Ascending aorta (tissue), 2 donors: ENCODE results near the gene PER1. TPM values are rescaled to one million over a fixed set of nuclear protein-coding genes. Genes with fewer than 3 reads are reported as not detected.

ENCODE experiments used
- DNase-seq, 2 donors: peaks; one replicate each; pipeline ENCODE4 v3.0.0-alpha.2; 2019; ENCODE audit warnings: low spot score in 2 of 2
- H3K27ac ChIP-seq, 2 donors: fragments of 200-600 bp; sonication (generic); one replicate each; pipeline ENCODE4 v1.5.1; 2016 to 2017; ENCODE audit warnings: mild to moderate bottlenecking in 1 of 2
- H3K27me3 ChIP-seq: fragments of 200-600 bp; sonication (generic); one replicate; pipeline ENCODE4 v1.5.1; 2017
- H3K36me3 ChIP-seq, 2 donors: fragments of 200-600 bp; sonication (generic); one replicate each; pipeline ENCODE4 v1.5.1; 2016
- H3K4me1 ChIP-seq, 2 donors: fragments of 200-600 bp; sonication (generic); one replicate each; pipeline ENCODE4 v1.5.1; 2016 to 2017; ENCODE audit warnings: mild to moderate bottlenecking in 1 of 2
- H3K4me3 ChIP-seq, 2 donors: fragments of 200-600 bp; sonication (generic); one replicate each; pipeline ENCODE4 v1.5.1; 2016 to 2017; ENCODE audit warnings: mild to moderate bottlenecking in 1 of 2
- H3K9me3 ChIP-seq, 2 donors: fragments of 200-600 bp; sonication (generic); one replicate each; pipeline ENCODE4 v1.5.1; 2016
- CTCF ChIP-seq, 3 experiments: fragments of 200-600 bp in 2 of 3; fragments of 450-650 bp in 1 of 3; sonication (generic) in 2 of 3; IDR thresholded peaks; one replicate each; pipeline ENCODE4 v1.5.1; 2016 to 2019; ENCODE audit warnings: antibody characterized with exemption in 3 of 3, mild to moderate bottlenecking in 1 of 3, moderate library complexity in 1 of 3
- intact Hi-C: fragments of 100-400 bp; cut with DNase I; formaldehyde crosslinking; loops from one replicate; pipeline ENCODE4 v1.15.1; 2023
- total RNA-seq: library from RNA; depleted of rRNA; stranded (reverse); fragments of >200 nt; gene quantifications from one replicate; pipeline ENCODE4 v1.1.0, GENCODE V29; 2016

Gene PER1
- total RNA-seq, 1 donor from 2014 or later = 178 TPM

DNA sequence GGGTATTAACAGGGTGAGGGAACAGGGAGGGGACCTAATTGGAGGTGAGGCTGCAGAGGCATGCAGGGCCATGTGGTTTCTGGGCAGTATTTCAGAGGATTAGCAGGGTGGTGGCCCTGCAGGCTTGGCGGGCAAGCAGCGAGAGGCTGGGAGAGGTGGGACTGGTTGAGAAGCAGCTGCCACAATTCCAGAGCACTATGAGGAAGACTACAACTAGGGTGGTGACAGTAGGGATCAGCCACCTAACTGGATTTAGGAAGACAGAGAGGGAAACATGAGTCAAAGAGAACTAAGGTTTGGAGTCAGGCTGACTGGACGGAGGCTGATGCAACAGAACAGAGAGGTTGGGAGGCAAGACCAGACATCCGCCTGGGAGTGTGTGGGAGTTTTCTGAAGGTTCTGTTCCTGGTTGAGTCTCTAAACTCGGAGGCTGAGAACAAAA lies 46.2 kb downstream of the PER1 start:
- H3K36me3 ChIP-seq = no peaks in the 10 kb centered on the region
- H3K27ac ChIP-seq = no peak overlapping the region
- H3K9me3 ChIP-seq = no peaks in the 10 kb centered on the region
- intact Hi-C loops = no loop called here
- TF ChIP-seq CTCF (IDR thresholded peaks at IDR 0.05) = no peak
- no peak for DNase-seq
- peaks cover 4% of the 10 kb centered on the region for H3K27me3 ChIP-seq
- H3K4me3 ChIP-seq = no peak overlapping the region
- peaks cover 0 to 6% of the 10 kb centered on the region in 2 donors for H3K4me1 ChIP-seq

DNA sequence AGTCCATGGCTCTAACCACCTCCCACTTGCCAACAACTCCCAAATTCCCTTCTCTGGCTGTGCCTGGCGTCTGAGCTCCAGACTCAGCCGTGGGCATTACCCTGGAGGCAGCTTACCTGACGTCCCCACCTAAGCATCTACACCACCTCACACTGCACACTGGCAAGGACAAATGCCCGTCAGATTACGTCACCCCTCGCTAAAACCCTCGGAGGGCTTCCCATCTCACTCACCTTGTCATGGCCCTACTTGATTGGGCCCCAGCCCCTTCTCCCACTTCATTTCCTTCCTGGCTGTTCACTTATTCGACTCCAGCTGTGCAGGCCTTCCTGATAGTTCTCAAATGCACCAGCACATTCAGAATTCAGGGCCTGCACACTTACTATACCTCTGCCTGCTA lies 47.3 kb downstream of the PER1 start:
- no peak for TF ChIP-seq CTCF (IDR thresholded peaks at IDR 0.05)
- peaks cover 0 to 2% of the 10 kb centered on the region in 2 donors for H3K4me1 ChIP-seq
- H3K36me3 ChIP-seq = no peaks in the 10 kb centered on the region
- H3K27me3 ChIP-seq = no peaks in the 10 kb centered on the region
- no peak overlapping the region for H3K4me3 ChIP-seq
- intact Hi-C loops = no loop called here
- H3K9me3 ChIP-seq = no peaks in the 10 kb centered on the region
- no peak for DNase-seq
- H3K27ac ChIP-seq = no peak overlapping the region

- Histone ChIP-seq H3K27ac (no peak overlapping the region), H3K4me3 (no peak overlapping the region), H3K36me3 (no peaks in the 10 kb centered on the region), H3K27me3 (no peaks in the 10 kb centered on the region), H3K9me3 (no peaks in the 10 kb centered on the region), H3K4me1 (no peaks in the 10 kb centered on the region)
- intact Hi-C loops = no loop called here
- TF ChIP-seq CTCF (IDR thresholded peaks at IDR 0.05) = no peak
- DNase-seq = no peak
These were observed 48.7 kb downstream of the PER1 start for GRCh38 chr17:8103549-8103948.

DNA sequence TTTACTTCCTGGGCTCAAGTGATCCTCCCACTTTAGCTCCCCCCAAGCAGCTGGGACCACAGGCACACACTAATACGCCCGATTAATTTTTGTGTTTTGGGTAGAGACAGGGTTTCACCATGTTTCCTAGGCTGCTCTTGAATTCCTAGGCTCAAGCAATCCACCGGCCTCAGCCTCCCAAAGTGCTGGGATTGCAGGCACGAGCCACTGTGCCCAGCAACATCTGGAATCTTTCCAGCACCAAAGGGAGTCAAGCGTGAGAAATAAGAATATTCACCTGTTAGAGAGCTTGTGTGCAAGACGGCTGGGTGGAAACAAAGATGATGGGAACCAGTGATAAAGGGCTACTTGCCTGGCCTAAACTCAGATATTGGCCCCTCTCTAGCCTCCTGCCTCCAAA lies 50.5 kb downstream of the PER1 start:
- Histone ChIP-seq H3K4me3 (no peak overlapping the region), H3K9me3 (no peaks in the 10 kb centered on the region), H3K27me3 (no peaks in the 10 kb centered on the region), H3K36me3 (no peaks in the 10 kb centered on the region), H3K4me1 (no peaks in the 10 kb centered on the region), H3K27ac (no peak overlapping the region)
- no peak for DNase-seq
- no peak for TF ChIP-seq CTCF (IDR thresholded peaks at IDR 0.05)
- intact Hi-C loops = no loop called here

- Histone ChIP-seq H3K4me3 (no peak overlapping the region), H3K36me3 (no peaks in the 10 kb centered on the region), H3K4me1 (no peaks in the 10 kb centered on the region), H3K9me3 (no peaks in the 10 kb centered on the region), H3K27ac (no peak overlapping the region), H3K27me3 (no peaks in the 10 kb centered on the region)
- intact Hi-C loops = no loop called here
- no peak for DNase-seq
- no peak for TF ChIP-seq CTCF (IDR thresholded peaks at IDR 0.05)
These were observed 51.4 kb downstream of the PER1 start for GRCh38 chr17:8100763-8101162.

GRCh38 chr17:8100111-8100510 lies 52.1 kb downstream of the PER1 start:
- no peaks in the 10 kb centered on the region for H3K27me3 ChIP-seq
- H3K4me1 ChIP-seq = no peaks in the 10 kb centered on the region
- no peaks in the 10 kb centered on the region for H3K36me3 ChIP-seq
- no peak for TF ChIP-seq CTCF (IDR thresholded peaks at IDR 0.05)
- H3K9me3 ChIP-seq = no peaks in the 10 kb centered on the region
- H3K4me3 ChIP-seq = no peak overlapping the region
- no peak overlapping the region for H3K27ac ChIP-seq
- DNase-seq = no peak
- intact Hi-C loops = no loop called here
